ENCODE data around the gene RBPJL.

Gene RBPJL

DNA sequence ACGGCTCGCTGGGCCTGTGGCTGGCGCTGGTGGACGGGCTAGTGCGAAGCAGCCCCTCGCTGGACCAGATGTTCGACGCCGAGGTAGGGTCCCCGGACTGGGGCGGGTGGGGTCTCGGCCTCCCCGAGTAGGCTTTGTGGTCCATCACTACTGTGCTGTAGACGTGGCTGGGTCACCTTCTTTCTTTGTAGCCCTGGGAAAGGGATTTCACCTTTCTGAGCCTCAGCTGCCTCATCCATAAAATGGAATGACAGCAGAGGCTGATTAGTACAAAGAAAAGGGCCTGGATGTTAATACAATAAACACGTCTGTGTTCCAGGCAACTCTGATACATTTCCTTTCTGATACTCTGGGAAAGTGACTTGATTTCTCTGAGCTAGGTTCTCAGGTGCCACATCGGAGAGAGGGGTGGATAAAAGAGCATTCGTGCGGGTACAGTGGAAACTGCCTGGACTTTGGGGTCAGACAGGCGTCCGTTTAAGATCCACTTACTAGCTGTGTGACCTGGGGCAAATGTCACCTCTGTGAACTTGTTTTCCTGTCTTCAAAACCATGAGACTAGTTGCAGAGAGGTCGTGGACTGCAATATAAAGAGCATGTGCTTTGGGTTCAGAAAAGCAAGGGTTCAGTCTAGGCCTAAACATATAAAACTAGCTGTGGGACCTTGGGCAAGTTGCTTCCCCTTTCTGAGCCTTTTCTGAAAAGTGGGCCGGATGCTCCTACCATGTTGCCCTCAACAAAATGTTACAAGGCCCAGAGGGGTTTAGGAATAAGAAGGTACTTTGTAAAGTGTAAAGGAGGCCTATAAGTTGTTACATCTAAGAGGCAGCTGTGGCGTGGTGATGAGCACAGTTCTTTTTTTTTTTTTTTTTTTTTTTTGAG lies 57.2 kb downstream of the RBPJL start:
- DNase-seq = no peak

- no peak for DNase-seq
Observed at GRCh38 chr20:45365444-45365970, 58.9 kb downstream of the RBPJL start.

DNA sequence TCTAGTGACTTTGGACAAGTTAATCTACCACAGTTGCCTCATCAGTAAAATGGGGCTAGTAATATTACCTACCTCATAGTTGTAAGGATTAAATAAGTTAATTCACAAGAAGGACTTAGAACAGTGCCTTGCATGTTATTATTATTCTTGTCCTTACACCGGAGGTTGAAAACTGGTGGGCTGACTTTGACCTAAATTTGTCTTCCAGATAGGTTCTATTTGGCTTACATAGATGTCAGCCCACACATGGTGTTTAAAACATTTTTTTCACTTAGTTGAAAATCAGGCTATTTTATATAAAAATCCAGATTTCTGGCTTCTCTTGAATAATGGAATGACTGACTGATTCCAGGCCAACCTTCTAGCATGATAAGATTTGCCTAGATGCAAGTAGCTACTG lies 59.6 kb downstream of the RBPJL start:
- no peak for DNase-seq

DNA sequence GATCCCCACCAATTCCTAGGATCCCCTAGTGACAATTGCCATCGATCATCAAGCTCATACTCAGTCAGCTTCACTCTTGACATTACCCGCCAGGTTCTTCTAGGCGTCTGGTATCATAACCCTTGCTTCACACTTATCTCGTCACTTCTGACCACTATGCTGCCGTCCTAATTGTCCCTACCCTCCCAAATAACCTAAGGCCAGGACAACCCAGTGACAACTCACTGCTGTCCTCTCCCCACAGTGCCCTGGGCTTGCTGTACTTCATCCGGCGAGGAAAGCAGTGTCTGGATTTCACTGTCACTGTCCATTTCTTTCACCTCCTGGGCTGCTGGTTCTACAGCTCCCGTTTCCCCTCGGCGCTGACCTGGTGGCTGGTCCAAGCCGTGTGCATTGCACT lies 60.0 kb downstream of the RBPJL start:
- DNase-seq = no peak

DNA sequence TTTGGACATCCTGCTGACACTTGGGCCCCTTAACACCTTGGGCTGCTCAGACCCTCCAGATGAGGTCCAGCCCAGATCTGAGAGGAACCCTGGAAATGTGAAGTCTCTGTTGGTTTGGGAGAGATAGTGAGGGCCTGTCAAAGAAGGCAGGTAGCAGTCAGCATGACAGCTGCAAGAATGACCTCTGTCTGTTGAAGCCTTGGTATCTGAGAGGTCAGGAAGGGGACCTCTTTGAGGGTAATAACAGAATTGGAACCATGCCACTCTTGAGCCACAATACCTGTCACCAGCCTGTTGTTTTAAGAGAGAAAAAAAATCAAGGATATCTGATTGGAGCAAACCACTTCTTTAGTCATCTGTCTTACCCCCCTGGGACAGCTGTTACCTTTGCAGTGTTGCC lies 60.5 kb downstream of the RBPJL start:
- no peak for DNase-seq

Data from activated effector memory CD4-positive, alpha-beta T cell treated with Interleukin-2 at 50 U/mL for 16 hours (primary cell).